GM12872 (cell line): Measurements from ENCODE around the gene DVL2.

Experiments
- CTCF ChIP-seq: IDR thresholded peaks from 3 replicates; pipeline ENCODE4 v1.5.1; 2011; ENCODE audit warnings: low read depth, mild to moderate bottlenecking, low read length, moderate library complexity; ENCODE audit not compliant: insufficient read depth

DVL2 gene

GRCh38 chr17:7229504-7229903 is 4.8 kb downstream of the DVL2 start:
- TF ChIP-seq CTCF, result no peak

GRCh38 chr17:7228920-7229319 is 5.4 kb downstream of the DVL2 start:
- no peak for TF ChIP-seq CTCF

- no peak for TF ChIP-seq CTCF
Observed at GRCh38 chr17:7226721-7227710, 7.3 kb downstream of the DVL2 start.

GRCh38 chr17:7225711-7226331 is 8.5 kb downstream of the DVL2 start:
- TF ChIP-seq CTCF, result no peak

GRCh38 chr17:7224661-7225111 is 9.6 kb downstream of the DVL2 start:
- TF ChIP-seq CTCF, result no peak

GRCh38 chr17:7224110-7224509 is 10.2 kb downstream of the DVL2 start:
- no peak for TF ChIP-seq CTCF

- no peak for TF ChIP-seq CTCF
Observed at GRCh38 chr17:7223375-7223774, 10.9 kb downstream of the DVL2 start.
